Thymus (tissue), 11 donors: ENCODE measurements around the gene MRPL58. TPM values are rescaled to one million over a fixed set of nuclear protein-coding genes. Genes with fewer than 3 reads are reported as not detected.
"Not testable (repeated sequence)": the region's sequence is repeated elsewhere in the genome, so short reads cannot be mapped to it uniquely, and the experiment has no call there.

ENCODE experiments used
- DNase-seq, 9 donors: peaks; one replicate each; pipeline ENCODE4 v3.0.0-alpha.2; 2013; ENCODE audit warnings: low spot score in 9 of 9, low read depth in 6 of 9, missing footprints in 1 of 9
- H3K27ac ChIP-seq, 2 donors: one replicate each; pipeline ENCODE4 v1.5.1; 2013; ENCODE audit warnings: control low read depth in 1 of 2, low read depth in 1 of 2, low read length in 1 of 2, mild to moderate bottlenecking in 1 of 2, moderate library complexity in 1 of 2
- H3K27me3 ChIP-seq, 2 donors: one replicate each; pipeline ENCODE4 v1.5.1; 2013; ENCODE audit warnings: low read length in 1 of 2; ENCODE audit not compliant: control insufficient read depth in 2 of 2, insufficient read depth in 1 of 2
- H3K36me3 ChIP-seq, 2 donors: one replicate each; pipeline ENCODE4 v1.5.1; 2013; ENCODE audit warnings: low read length in 1 of 2, mild to moderate bottlenecking in 1 of 2, moderate library complexity in 1 of 2; ENCODE audit not compliant: control insufficient read depth in 2 of 2, insufficient read depth in 2 of 2
- H3K4me1 ChIP-seq, 2 donors: one replicate each; pipeline ENCODE4 v1.5.1; 2013; ENCODE audit warnings: low read length in 2 of 2; ENCODE audit not compliant: control insufficient read depth in 2 of 2, insufficient read depth in 2 of 2
- H3K4me3 ChIP-seq, 2 donors: one replicate each; pipeline ENCODE4 v1.5.1; 2013; ENCODE audit warnings: low read length in 2 of 2, control low read depth in 1 of 2, mild to moderate bottlenecking in 1 of 2
- H3K9me3 ChIP-seq, 2 donors: one replicate each; pipeline ENCODE4 v1.5.1; 2013; ENCODE audit warnings: low read length in 1 of 2, mild to moderate bottlenecking in 1 of 2; ENCODE audit not compliant: control insufficient read depth in 2 of 2, insufficient read depth in 1 of 2
- WGBS: extraction: QIAGEN DNeasy Blood & Tissue Kit; methylation state at CpG from one replicate; pipeline ENCODE4 v1.1.7; 2013; 5-methylcytosine and 5-hydroxymethylcytosine counted together
- polyA plus RNA-seq: library from polyadenylated mRNA; stranded (reverse); fragments of 200-250 nt; gene quantifications from one replicate; pipeline ENCODE4 v1.2.3, GENCODE V29; 2013
- total RNA-seq: library from RNA; stranded (reverse); fragments of 120-200 nt; gene quantifications from one replicate; pipeline ENCODE4 v1.2.4, GENCODE V29; 2013
- donor health status: healthy.

Gene MRPL58
- total and polyA plus RNA-seq, 2 donors = 35.7 to 40.9 TPM

- H3K36me3 ChIP-seq = no peaks in the 10 kb centered on the region
- H3K4me1 ChIP-seq = peaks cover 12 to 14% of the 10 kb centered on the region in 2 donors
- H3K27me3 ChIP-seq = peaks cover 8 to 75% of the 10 kb centered on the region in 2 donors
- peak overlapping the region; percentile 54 for H3K4me3 ChIP-seq
- 44% methylated on average over 16 of the region's 16 CpGs for WGBS
- no peak overlapping the region for H3K27ac ChIP-seq
- H3K9me3 ChIP-seq = no peaks in the 10 kb centered on the region
- no peak for DNase-seq
Measured at GRCh38 chr17:74981318-74981978, 31.0 kb upstream of the MRPL58 start.

- Histone ChIP-seq H3K4me3 (peak overlapping the region; percentile 54), H3K36me3 (no peaks in the 10 kb centered on the region), H3K4me1 (peaks cover 13 to 18% of the 10 kb centered on the region in 2 donors), H3K27ac (peak overlapping the region; percentile 30 to 73), H3K9me3 (no peaks in the 10 kb centered on the region), H3K27me3 (peaks cover 10 to 82% of the 10 kb centered on the region in 2 donors)
- peak in 5 of 9 donors; percentile 45 to 83 (median 71) for DNase-seq
- WGBS = under 1% methylated on average over 61 of the region's 61 CpGs
Measured at GRCh38 chr17:74981979-74982662, 30.3 kb upstream of the MRPL58 start.

- not testable (repeated sequence) for H3K36me3 ChIP-seq, DNase-seq, H3K9me3 ChIP-seq
- Histone ChIP-seq H3K27ac (peak overlapping the region in 1 of 2 donors; percentile 73), H3K4me1 (peaks cover 15 to 20% of the 10 kb centered on the region in 2 donors), H3K4me3 (peak overlapping the region; percentile 54), H3K27me3 (peaks cover 14 to 88% of the 10 kb centered on the region in 2 donors)
- WGBS = 42% methylated on average over 14 of the region's 14 CpGs
Measured at GRCh38 chr17:74982663-74983313, 29.7 kb upstream of the MRPL58 start.

GRCh38 chr17:74986206-74986576 lies 26.3 kb upstream of the MRPL58 start:
- no peak overlapping the region for H3K27ac ChIP-seq
- H3K4me1 ChIP-seq = peaks cover 15 to 33% of the 10 kb centered on the region in 2 donors
- H3K4me3 ChIP-seq = no peak overlapping the region
- WGBS = 97% methylated on average over 3 of the region's 3 CpGs
- H3K9me3 ChIP-seq = peaks cover 3 to 5% of the 10 kb centered on the region in 2 donors
- no peaks in the 10 kb centered on the region for H3K36me3 ChIP-seq
- H3K27me3 ChIP-seq = peaks cover 34 to 95% of the 10 kb centered on the region in 2 donors
- no peak for DNase-seq

- peak within 1 kb of the TSS; percentile 28 to 54 for H3K4me3 ChIP-seq
- DNase-seq = peak; percentile 73 to 94 (median 88)
- under 1% methylated on average over 51 of the region's 51 CpGs for WGBS
- H3K9me3 ChIP-seq = peaks cover 3 to 5% of the 10 kb centered on the region in 2 donors
- H3K4me1 ChIP-seq = peaks cover 6 to 22% of the 10 kb centered on the region in 2 donors
- H3K27me3 ChIP-seq = peaks cover 32 to 88% of the 10 kb centered on the region in 2 donors
- peak within 1 kb of the TSS; percentile 16 to 49 for H3K27ac ChIP-seq
- no peaks in the 10 kb centered on the region for H3K36me3 ChIP-seq
Measured at GRCh38 chr17:74987418-74987908, 25.0 kb upstream of the MRPL58 start, which contains the start of gene CDR2L. Gene CDR2L, plus strand, starts transcription at chr17:74987632. Its CDS starts 412 bp downstream, at chr17:74988044.

- 3% methylated on average over 76 of the region's 76 CpGs for WGBS
Measured at GRCh38 chr17:74987909-74988711, 24.4 kb upstream of the MRPL58 start.

GRCh38 chr17:74990581-74991105 lies 21.8 kb upstream of the MRPL58 start:
- WGBS = 95% methylated on average over 10 of the region's 10 CpGs
- peaks cover 3 to 19% of the 10 kb centered on the region in 2 donors for H3K4me1 ChIP-seq
- no peak overlapping the region for H3K27ac ChIP-seq

More at GRCh38 chr17:74987909-74988711, 24.4 kb upstream of the MRPL58 start:
- peak in 1 of 9 donors; percentile 23 for DNase-seq
- Histone ChIP-seq H3K4me1 (peaks cover 3 to 19% of the 10 kb centered on the region in 2 donors), H3K4me3 (peak overlapping the region; percentile 28 to 54), H3K36me3 (no peaks in the 10 kb centered on the region), H3K27me3 (peaks cover 30 to 87% of the 10 kb centered on the region in 2 donors), H3K9me3 (peaks cover 3 to 5% of the 10 kb centered on the region in 2 donors), H3K27ac (peak overlapping the region in 1 of 2 donors; percentile 16)

GRCh38 chr17:74992223-74992622 lies 20.2 kb upstream of the MRPL58 start:
- no peak for DNase-seq
- no peak overlapping the region for H3K27ac ChIP-seq

More at GRCh38 chr17:74990581-74991105, 21.8 kb upstream of the MRPL58 start:
- Histone ChIP-seq H3K9me3 (peaks cover 3 to 5% of the 10 kb centered on the region in 2 donors), H3K27me3 (peaks cover 26 to 64% of the 10 kb centered on the region in 2 donors), H3K4me3 (no peak overlapping the region), H3K36me3 (no peaks in the 10 kb centered on the region)
- no peak for DNase-seq

More at GRCh38 chr17:74992223-74992622, 20.2 kb upstream of the MRPL58 start:
- no peak overlapping the region for H3K4me3 ChIP-seq
- H3K9me3 ChIP-seq = peaks cover 3 to 5% of the 10 kb centered on the region in 2 donors
- H3K27me3 ChIP-seq = peaks cover 24 to 50% of the 10 kb centered on the region in 2 donors
- no peaks in the 10 kb centered on the region for H3K36me3 ChIP-seq
- 80% methylated on average over 2 of the region's 2 CpGs for WGBS
- H3K4me1 ChIP-seq = peaks cover under 1 to 13% of the 10 kb centered on the region in 2 donors
